Activated B cell treated with CpG ODN at 0.5 μM for 24 hours (primary cell): Measurements from ENCODE around the gene BBS7. TPM values are rescaled to one million over a fixed set of nuclear protein-coding genes. Genes with fewer than 3 reads are reported as not detected.

Experiments used
- ATAC-seq: fragments of 200-7000 bp; cut with Tn5 transposase; one replicate; pipeline ENCODE4 v1.10.0; 2021; ENCODE audit warnings: low read depth, mild to moderate bottlenecking, moderate library complexity
- CTCF ChIA-PET: fragments of 350-600 bp; sonication (Branson Sonifier 250); formaldehyde crosslinking; loops from one replicate; lab custom pipeline; 2021; ENCODE audit warnings: antibody characterized with exemption; lab: Charles Lee
- POLR2A ChIA-PET: fragments of 350-600 bp; sonication (Branson Sonifier 250); formaldehyde crosslinking; loops from one replicate; lab custom pipeline; 2021; ENCODE audit warnings: antibody characterized with exemption; lab: Charles Lee
- DNase-seq: peaks from one replicate; pipeline ENCODE4 v3.0.0; 2022
- H3K27ac Mint-ChIP-seq: one replicate; pipeline ENCODE4 v1.8.0; 2020; ENCODE audit warnings: mixed read lengths
- H3K27me3 Mint-ChIP-seq: one replicate; pipeline ENCODE4 v1.8.0; 2021; ENCODE audit warnings: mixed read lengths
- H3K36me3 Mint-ChIP-seq: one replicate; pipeline ENCODE4 v1.8.0; 2021; ENCODE audit warnings: low read depth, mixed read lengths
- H3K4me1 Mint-ChIP-seq: one replicate; pipeline ENCODE4 v1.8.0; 2021; ENCODE audit warnings: mixed read lengths
- H3K4me3 Mint-ChIP-seq: one replicate; pipeline ENCODE4 v1.8.0; 2020; ENCODE audit warnings: mild to moderate bottlenecking, mixed read lengths
- H3K9me3 Mint-ChIP-seq: one replicate; pipeline ENCODE4 v1.8.0; 2020; ENCODE audit warnings: mixed read lengths
- CTCF ChIP-seq: fragments of 200-600 bp; IDR thresholded peaks from one replicate; pipeline ENCODE4 v1.8.0; 2022; ENCODE audit warnings: antibody characterized with exemption, mild to moderate bottlenecking
- intact Hi-C: fragments of 100-400 bp; cut with micrococcal nuclease; formaldehyde crosslinking; loops from one replicate; pipeline ENCODE4 v1.15.1; 2024
- total RNA-seq: library from RNA; stranded (reverse); gene quantifications from 2 replicates; pipeline ENCODE4 v1.2.3, GENCODE V29; 2022

The BBS7 gene
- total RNA-seq, 1 donor from 2014 or later, result 9.4 TPM

- no peak for TF ChIP-seq CTCF
- Mint-ChIP-seq H3K36me3 (peaks cover 21% of the 10 kb centered on the region), H3K4me3 (no peak overlapping the region), H3K27ac (no peak overlapping the region), H3K9me3 (no peaks in the 10 kb centered on the region), H3K27me3 (no peaks in the 10 kb centered on the region), H3K4me1 (no peaks in the 10 kb centered on the region)
- POLR2A ChIA-PET, result no interaction called here
- intact Hi-C loops, result no loop called here
- CTCF ChIA-PET, result no interaction called here
- ATAC-seq (no peak), DNase-seq (no peak)
Measured at GRCh38 chr4:121861426-121861825, 8.8 kb downstream of the BBS7 start.

GRCh38 chr4:121860121-121860520, 10.2 kb downstream of the BBS7 start:
- CTCF ChIA-PET, result no interaction called here
- intact Hi-C loops, result no loop called here
- TF ChIP-seq CTCF, result no peak
- POLR2A ChIA-PET, result no interaction called here
- Mint-ChIP-seq H3K4me3 (no peak overlapping the region), H3K4me1 (no peaks in the 10 kb centered on the region), H3K27me3 (no peaks in the 10 kb centered on the region), H3K9me3 (no peaks in the 10 kb centered on the region), H3K27ac (no peak overlapping the region), H3K36me3 (peaks cover 16% of the 10 kb centered on the region)
- ATAC-seq (no peak), DNase-seq (no peak)

GRCh38 chr4:121851354-121851753, 18.9 kb downstream of the BBS7 start:
- intact Hi-C loops, result no loop called here
- DNase-seq, result no peak
- Mint-ChIP-seq H3K27me3 (no peaks in the 10 kb centered on the region), H3K27ac (no peak overlapping the region), H3K4me1 (no peaks in the 10 kb centered on the region), H3K36me3 (peaks cover 34% of the 10 kb centered on the region), H3K4me3 (no peak overlapping the region), H3K9me3 (no peaks in the 10 kb centered on the region)
- ATAC-seq, result no peak
- POLR2A ChIA-PET, result no interaction called here
- CTCF ChIA-PET, result no interaction called here
- TF ChIP-seq CTCF, result no peak

- no peak overlapping the region for H3K4me3 Mint-ChIP-seq
- H3K9me3 Mint-ChIP-seq, result no peaks in the 10 kb centered on the region
- ChIA-PET CTCF (no interaction called here), POLR2A (no interaction called here)
- intact Hi-C loops, result no loop called here
- no peaks in the 10 kb centered on the region for H3K4me1 Mint-ChIP-seq
- no peak for ATAC-seq
- no peak for DNase-seq
- peaks cover 40% of the 10 kb centered on the region for H3K36me3 Mint-ChIP-seq
- no peak overlapping the region for H3K27ac Mint-ChIP-seq
- TF ChIP-seq CTCF, result no peak
- no peaks in the 10 kb centered on the region for H3K27me3 Mint-ChIP-seq
Measured at GRCh38 chr4:121846662-121847061, 23.6 kb downstream of the BBS7 start.

GRCh38 chr4:121842862-121843261, 27.4 kb downstream of the BBS7 start:
- ATAC-seq (no peak), DNase-seq (no peak)
- no peak overlapping the region for H3K4me3 Mint-ChIP-seq
- H3K4me1 Mint-ChIP-seq, result no peaks in the 10 kb centered on the region
- peaks cover 41% of the 10 kb centered on the region for H3K36me3 Mint-ChIP-seq
- ChIA-PET CTCF (no interaction called here), POLR2A (no interaction called here)
- no peak for TF ChIP-seq CTCF
- no peaks in the 10 kb centered on the region for H3K9me3 Mint-ChIP-seq
- H3K27me3 Mint-ChIP-seq, result no peaks in the 10 kb centered on the region
- intact Hi-C loops, result no loop called here
- H3K27ac Mint-ChIP-seq, result no peak overlapping the region
